Inflammatory macrophage treated with lipopolysaccharide for 4 hours (primary cell): ENCODE data around the gene CALCOCO1.
"Not testable (repeated sequence)": the region's sequence is repeated elsewhere in the genome, so short reads cannot be mapped to it uniquely, and the experiment has no call there.

ENCODE experiments used
- DNase-seq: peaks from one replicate; pipeline ENCODE4 v3.0.0-alpha.2; 2020

CALCOCO1 gene

GRCh38 chr12:53696655-53697331 lies 30.5 kb downstream of the CALCOCO1 start:
- DNase-seq = no peak

GRCh38 chr12:53696285-53696654 lies 31.0 kb downstream of the CALCOCO1 start:
- DNase-seq = peak; percentile 49

- peak; percentile 36 for DNase-seq
These were observed 31.8 kb downstream of the CALCOCO1 start for GRCh38 chr12:53695152-53696145.

- no peak for DNase-seq
These were observed 32.5 kb downstream of the CALCOCO1 start for GRCh38 chr12:53694756-53695151.

GRCh38 chr12:53688134-53688533 lies 39.1 kb downstream of the CALCOCO1 start:
- no peak for DNase-seq

GRCh38 chr12:53686436-53686835 lies 40.8 kb downstream of the CALCOCO1 start:
- DNase-seq = no peak

GRCh38 chr12:53684654-53685220 lies 42.5 kb downstream of the CALCOCO1 start:
- no peak for DNase-seq

GRCh38 chr12:53683983-53684382 lies 43.3 kb downstream of the CALCOCO1 start:
- no peak for DNase-seq

- no peak for DNase-seq
These were observed 43.8 kb downstream of the CALCOCO1 start for GRCh38 chr12:53683494-53683893.

GRCh38 chr12:53680061-53680460 lies 47.2 kb downstream of the CALCOCO1 start:
- not testable (repeated sequence) for DNase-seq

- DNase-seq = no peak
These were observed 49.5 kb downstream of the CALCOCO1 start for GRCh38 chr12:53677800-53678148.

- no peak for DNase-seq
These were observed 50.0 kb downstream of the CALCOCO1 start for GRCh38 chr12:53677016-53677799.

GRCh38 chr12:53676656-53677015 lies 50.6 kb downstream of the CALCOCO1 start:
- no peak for DNase-seq

GRCh38 chr12:53675701-53676607 lies 51.3 kb downstream of the CALCOCO1 start, which contains the start of gene ATP5MC2:
Gene ATP5MC2 (minus strand): TSS chr12:53676083. CDS start chr12:53672614, 3,469 bp downstream.
- DNase-seq = peak; percentile 97

GRCh38 chr12:53674977-53675700 lies 52.1 kb downstream of the CALCOCO1 start:
- peak; percentile 10 for DNase-seq

- DNase-seq = no peak
These were observed 56.3 kb downstream of the CALCOCO1 start for GRCh38 chr12:53670971-53671370.

- DNase-seq = no peak
These were observed 56.9 kb downstream of the CALCOCO1 start for GRCh38 chr12:53670308-53670707.

GRCh38 chr12:53667080-53667479 lies 60.2 kb downstream of the CALCOCO1 start:
- DNase-seq = no peak

- no peak for DNase-seq
These were observed 62.3 kb downstream of the CALCOCO1 start for GRCh38 chr12:53664936-53665335.

GRCh38 chr12:53664191-53664590 lies 63.1 kb downstream of the CALCOCO1 start:
- no peak for DNase-seq

GRCh38 chr12:53660041-53660440 lies 67.2 kb downstream of the CALCOCO1 start:
- no peak for DNase-seq
